Naive thymus-derived CD8-positive, alpha-beta T cell (primary cell): ENCODE results near the gene AIP. TPM values are rescaled to one million over a fixed set of nuclear protein-coding genes. Genes with fewer than 3 reads are reported as not detected.
A peak's percentile ranks its signal among the peaks of the same experiment; 100 is the strongest.

Source experiments
- ATAC-seq, 2 donors: fragments of 150-1000 bp; cut with Tn5 transposase in 1 of 2; sonication (Bioruptor Pico), chemical (Tn5 transposase) in 1 of 2; 1 replicate in 1 of 2; 2 replicates in 1 of 2; pipeline ENCODE4 v1.10.0; 2021; ENCODE audit warnings: mild to moderate bottlenecking in 2 of 2, moderate library complexity in 2 of 2
- POLR2A ChIA-PET: fragments of 350-600 bp; sonication (Branson Sonifier 250); formaldehyde crosslinking; loops from one replicate; lab custom pipeline; 2021; ENCODE audit warnings: antibody characterized with exemption; lab: Charles Lee
- DNase-seq, 10 donors: peaks; one replicate each; pipeline versions ENCODE4 v3.0.0 to v3.0.0-alpha.2; 2020 to 2022
- H3K27ac Mint-ChIP-seq, 10 donors: one replicate each; pipeline ENCODE4 v1.8.0; 2020 to 2022; ENCODE audit warnings: mild to moderate bottlenecking in 10 of 10, mixed read lengths in 10 of 10, moderate library complexity in 4 of 10, inconsistent platforms in 1 of 10
- H3K27me3 Mint-ChIP-seq, 5 donors: one replicate each; pipeline ENCODE4 v1.8.0; 2021 to 2022; ENCODE audit warnings: mixed read lengths in 5 of 5
- H3K36me3 Mint-ChIP-seq, 3 donors: one replicate each; pipeline ENCODE4 v1.8.0; 2020 to 2022; ENCODE audit warnings: mixed read lengths in 3 of 3, mild to moderate bottlenecking in 2 of 3, inconsistent platforms in 1 of 3
- H3K4me1 Mint-ChIP-seq, 4 donors: one replicate each; pipeline ENCODE4 v1.8.0; 2021 to 2022; ENCODE audit warnings: mixed read lengths in 4 of 4
- H3K4me3 Mint-ChIP-seq, 10 donors: one replicate each; pipeline ENCODE4 v1.8.0; 2020 to 2022; ENCODE audit warnings: mild to moderate bottlenecking in 10 of 10, mixed read lengths in 10 of 10, moderate library complexity in 6 of 10, inconsistent platforms in 1 of 10
- H3K9me3 Mint-ChIP-seq, 9 donors: one replicate each; pipeline ENCODE4 v1.8.0; 2020 to 2022; ENCODE audit warnings: mixed read lengths in 9 of 9, mild to moderate bottlenecking in 3 of 9, inconsistent platforms in 1 of 9, moderate library complexity in 1 of 9
- polyA plus RNA-seq, 3 donors: library from polyadenylated mRNA; unstranded; fragments of 300-500 nt; fragmentation: Illumina TruSeq; gene quantifications; one replicate each; pipeline ENCODE4 v1.2.3, GENCODE V29; 2021
- total RNA-seq, 8 experiments: library from RNA in 2 of 8; stranded (reverse) in 2 of 8; gene quantifications; one replicate each; pipeline ENCODE4 v1.2.3 and lab custom pipeline; 2021 to 2026

AIP gene
- total and polyA plus RNA-seq, 5 experiments from 2014 or later = 136 to 169 (median 146) TPM

GRCh38 chr11:67517784-67518552, 35.1 kb downstream of the AIP start:
- no peak for ATAC-seq

GRCh38 chr11:67519726-67520125, 36.9 kb downstream of the AIP start:
- Mint-ChIP-seq H3K27ac (no peak overlapping the region), H3K27me3 (peaks cover 0 to 6% (median 3%) of the 10 kb centered on the region in 5 donors), H3K4me1 (no peaks in the 10 kb centered on the region), H3K36me3 (no peaks in the 10 kb centered on the region), H3K9me3 (no peaks in the 10 kb centered on the region), H3K4me3 (no peak overlapping the region)
- DNase-seq (no peak), ATAC-seq (no peak)
- POLR2A ChIA-PET = no interaction called here

More at GRCh38 chr11:67517784-67518552, 35.1 kb downstream of the AIP start:
- POLR2A ChIA-PET = no interaction called here
- DNase-seq = no peak
- no peaks in the 10 kb centered on the region for H3K9me3 Mint-ChIP-seq
- peaks cover 0 to 8% (median under 1%) of the 10 kb centered on the region in 5 donors for H3K27me3 Mint-ChIP-seq
- no peak overlapping the region for H3K27ac Mint-ChIP-seq
- no peaks in the 10 kb centered on the region for H3K4me1 Mint-ChIP-seq
- H3K36me3 Mint-ChIP-seq = no peaks in the 10 kb centered on the region
- H3K4me3 Mint-ChIP-seq = no peak overlapping the region

- Mint-ChIP-seq H3K27me3 (peaks cover 0 to 11% (median 0%) of the 10 kb centered on the region in 5 donors), H3K36me3 (no peaks in the 10 kb centered on the region), H3K9me3 (no peaks in the 10 kb centered on the region), H3K4me3 (no peak overlapping the region), H3K4me1 (no peaks in the 10 kb centered on the region), H3K27ac (no peak overlapping the region)
- ATAC-seq (no peak), DNase-seq (no peak)
- POLR2A ChIA-PET = no interaction called here
These were observed 38.3 kb downstream of the AIP start for GRCh38 chr11:67520856-67521824.

- no peak overlapping the region for H3K27ac Mint-ChIP-seq
- no peak overlapping the region for H3K4me3 Mint-ChIP-seq
- no peaks in the 10 kb centered on the region for H3K9me3 Mint-ChIP-seq
- H3K36me3 Mint-ChIP-seq = no peaks in the 10 kb centered on the region
- no peaks in the 10 kb centered on the region for H3K4me1 Mint-ChIP-seq
- H3K27me3 Mint-ChIP-seq = peaks cover 0 to 12% (median 0%) of the 10 kb centered on the region in 5 donors
- no peak for DNase-seq
- POLR2A ChIA-PET = no interaction called here
- no peak for ATAC-seq
These were observed 39.1 kb downstream of the AIP start for GRCh38 chr11:67521924-67522323.

- ATAC-seq (no peak), DNase-seq (no peak)
- Mint-ChIP-seq H3K36me3 (no peaks in the 10 kb centered on the region), H3K4me1 (no peaks in the 10 kb centered on the region), H3K27me3 (peaks cover 0 to 14% (median 2%) of the 10 kb centered on the region in 5 donors), H3K4me3 (no peak overlapping the region), H3K9me3 (no peaks in the 10 kb centered on the region), H3K27ac (no peak overlapping the region)
- POLR2A ChIA-PET = no interaction called here
These were observed 39.5 kb downstream of the AIP start for GRCh38 chr11:67522338-67522737.

- Mint-ChIP-seq H3K36me3 (no peaks in the 10 kb centered on the region), H3K4me1 (no peaks in the 10 kb centered on the region), H3K27me3 (peaks cover 0 to 17% (median 5%) of the 10 kb centered on the region in 5 donors), H3K27ac (no peak within 1 kb of the TSS), H3K4me3 (no peak within 1 kb of the TSS), H3K9me3 (no peaks in the 10 kb centered on the region)
- POLR2A ChIA-PET = no interaction called here
- no peak for ATAC-seq
- DNase-seq = no peak
These were observed 40.2 kb downstream of the AIP start, which contains the start of gene CABP2 for GRCh38 chr11:67522844-67523555. Gene CABP2, minus strand, starts transcription at chr11:67523446. Its CDS starts 120 bp downstream, at chr11:67523326.

- Mint-ChIP-seq H3K27me3 (peaks cover 0 to 19% (median 5%) of the 10 kb centered on the region in 5 donors), H3K27ac (no peak overlapping the region), H3K4me3 (no peak overlapping the region), H3K36me3 (no peaks in the 10 kb centered on the region), H3K9me3 (no peaks in the 10 kb centered on the region), H3K4me1 (no peaks in the 10 kb centered on the region)
- ATAC-seq (no peak), DNase-seq (no peak)
- POLR2A ChIA-PET = no interaction called here
These were observed 41.0 kb downstream of the AIP start for GRCh38 chr11:67523556-67524479.

- Mint-ChIP-seq H3K27ac (no peak overlapping the region), H3K9me3 (no peaks in the 10 kb centered on the region), H3K36me3 (no peaks in the 10 kb centered on the region), H3K4me1 (no peaks in the 10 kb centered on the region), H3K4me3 (no peak overlapping the region), H3K27me3 (peaks cover 0 to 20% (median 5%) of the 10 kb centered on the region in 5 donors)
- POLR2A ChIA-PET = no interaction called here
- DNase-seq (no peak), ATAC-seq (no peak)
These were observed 41.6 kb downstream of the AIP start for GRCh38 chr11:67524480-67524808.

GRCh38 chr11:67525275-67525976, 42.6 kb downstream of the AIP start:
- Mint-ChIP-seq H3K9me3 (no peaks in the 10 kb centered on the region), H3K4me3 (no peak overlapping the region), H3K4me1 (no peaks in the 10 kb centered on the region), H3K36me3 (no peaks in the 10 kb centered on the region), H3K27ac (peak overlapping the region in 2 of 10 donors; percentile 33 to 48), H3K27me3 (peaks cover 0 to 20% (median 5%) of the 10 kb centered on the region in 5 donors)
- DNase-seq (no peak), ATAC-seq (no peak)
- POLR2A ChIA-PET = no interaction called here

- Mint-ChIP-seq H3K27me3 (peaks cover 0 to 16% (median 7%) of the 10 kb centered on the region in 5 donors), H3K9me3 (peaks cover 0 to 6% (median 0%) of the 10 kb centered on the region in 9 donors), H3K4me1 (no peaks in the 10 kb centered on the region), H3K27ac (no peak overlapping the region), H3K36me3 (no peaks in the 10 kb centered on the region), H3K4me3 (no peak overlapping the region)
- DNase-seq = no peak
- POLR2A ChIA-PET = no interaction called here
- no peak for ATAC-seq
These were observed 45.5 kb downstream of the AIP start for GRCh38 chr11:67528376-67528775.

- H3K9me3 Mint-ChIP-seq = peaks cover 0 to 20% (median 6%) of the 10 kb centered on the region in 9 donors
- DNase-seq (no peak), ATAC-seq (no peak)
- POLR2A ChIA-PET = no interaction called here
- no peak overlapping the region for H3K4me3 Mint-ChIP-seq
- H3K27me3 Mint-ChIP-seq = peaks cover 0 to 12% (median 9%) of the 10 kb centered on the region in 5 donors
- no peak overlapping the region for H3K27ac Mint-ChIP-seq
- no peaks in the 10 kb centered on the region for H3K4me1 Mint-ChIP-seq
- peaks cover 0 to 11% (median 3%) of the 10 kb centered on the region in 3 donors for H3K36me3 Mint-ChIP-seq
These were observed 47.4 kb downstream of the AIP start for GRCh38 chr11:67530282-67530592.
